ENCODE results near the gene ZC2HC1B. TPM values are rescaled to one million over a fixed set of nuclear protein-coding genes. Genes with fewer than 3 reads are reported as not detected.

Gene ZC2HC1B
- polyA plus RNA-seq, 1 of the 3 experiments (the other 2 are of a cell fraction), result not detected

DNA sequence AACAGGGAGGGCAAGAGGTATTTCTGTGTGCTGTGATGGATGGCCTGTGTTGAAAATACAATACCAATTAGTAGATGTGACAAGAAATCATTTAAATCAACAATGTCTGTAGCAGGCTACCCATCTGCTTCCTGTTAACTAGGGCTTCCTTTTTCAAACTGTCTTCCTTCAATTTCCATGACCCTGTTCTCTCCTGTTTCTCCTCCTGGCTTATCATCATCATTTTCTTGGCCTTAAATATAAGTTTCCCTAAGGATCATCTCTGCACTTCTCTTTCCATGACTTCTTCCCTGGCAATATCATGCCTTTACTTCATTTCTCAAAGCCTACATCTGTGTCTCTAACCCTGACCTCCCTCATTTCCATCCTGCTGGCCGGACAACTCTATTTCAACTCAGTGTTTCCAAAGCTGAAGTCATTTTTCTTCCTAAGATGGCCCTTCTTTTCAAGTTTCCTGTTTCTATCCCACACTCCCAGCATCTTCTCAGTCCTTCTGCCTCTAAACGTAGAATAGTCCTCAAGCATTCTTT lies 18.2 kb downstream of the ZC2HC1B start:
- H3K4me1 ChIP-seq (ENCODE audit: control insufficient read depth in 1 of 2, insufficient read depth in 2 of 2, low read depth in 1 of 2, low read length in 1 of 2), result no peaks in the 10 kb centered on the region
- H3K9me3 ChIP-seq, result no peaks in the 10 kb centered on the region
- no peak overlapping the region for H2AFZ ChIP-seq (ENCODE audit: low read depth)
- H3F3A ChIP-seq (replicated peaks; ENCODE audit: insufficient read depth), result no peaks in the 10 kb centered on the region
- DNase-seq, result no peak
- no peak overlapping the region for H3K4me2 ChIP-seq
- H3K36me3 ChIP-seq (replicated peaks in 1 of 2; ENCODE audit: control insufficient read depth in 1 of 2, insufficient read depth in 2 of 2, low read length in 1 of 2), result no peaks in the 10 kb centered on the region
- no peak for TF ChIP-seq SIN3A (IDR thresholded peaks at IDR 0.05; ENCODE audit: borderline replicate concordance, low read depth, low read length)
- TF ChIP-seq EP300 (IDR thresholded peaks at IDR 0.05; ENCODE audit: borderline replicate concordance in 1 of 2, low read depth in 1 of 2, low read length in 1 of 2), result no peak
- no peak for TF ChIP-seq SMC3 (IDR thresholded peaks at IDR 0.05; ENCODE audit: low read depth, low read length)
- TF ChIP-seq, protein P1, sequence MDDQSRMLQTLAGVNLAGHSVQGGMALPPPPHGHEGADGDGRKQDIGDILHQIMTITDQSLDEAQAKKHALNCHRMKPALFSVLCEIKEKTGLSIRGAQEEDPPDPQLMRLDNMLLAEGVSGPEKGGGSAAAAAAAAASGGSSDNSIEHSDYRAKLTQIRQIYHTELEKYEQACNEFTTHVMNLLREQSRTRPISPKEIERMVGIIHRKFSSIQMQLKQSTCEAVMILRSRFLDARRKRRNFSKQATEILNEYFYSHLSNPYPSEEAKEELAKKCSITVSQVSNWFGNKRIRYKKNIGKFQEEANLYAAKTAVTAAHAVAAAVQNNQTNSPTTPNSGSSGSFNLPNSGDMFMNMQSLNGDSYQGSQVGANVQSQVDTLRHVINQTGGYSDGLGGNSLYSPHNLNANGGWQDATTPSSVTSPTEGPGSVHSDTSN (IDR thresholded peaks at IDR 0.05), result no peak
- TF ChIP-seq, protein P2, sequence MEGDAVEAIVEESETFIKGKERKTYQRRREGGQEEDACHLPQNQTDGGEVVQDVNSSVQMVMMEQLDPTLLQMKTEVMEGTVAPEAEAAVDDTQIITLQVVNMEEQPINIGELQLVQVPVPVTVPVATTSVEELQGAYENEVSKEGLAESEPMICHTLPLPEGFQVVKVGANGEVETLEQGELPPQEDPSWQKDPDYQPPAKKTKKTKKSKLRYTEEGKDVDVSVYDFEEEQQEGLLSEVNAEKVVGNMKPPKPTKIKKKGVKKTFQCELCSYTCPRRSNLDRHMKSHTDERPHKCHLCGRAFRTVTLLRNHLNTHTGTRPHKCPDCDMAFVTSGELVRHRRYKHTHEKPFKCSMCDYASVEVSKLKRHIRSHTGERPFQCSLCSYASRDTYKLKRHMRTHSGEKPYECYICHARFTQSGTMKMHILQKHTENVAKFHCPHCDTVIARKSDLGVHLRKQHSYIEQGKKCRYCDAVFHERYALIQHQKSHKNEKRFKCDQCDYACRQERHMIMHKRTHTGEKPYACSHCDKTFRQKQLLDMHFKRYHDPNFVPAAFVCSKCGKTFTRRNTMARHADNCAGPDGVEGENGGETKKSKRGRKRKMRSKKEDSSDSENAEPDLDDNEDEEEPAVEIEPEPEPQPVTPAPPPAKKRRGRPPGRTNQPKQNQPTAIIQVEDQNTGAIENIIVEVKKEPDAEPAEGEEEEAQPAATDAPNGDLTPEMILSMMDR (IDR thresholded peaks at IDR 0.05), result no peak
- TF ChIP-seq POLR2AphosphoS5 (IDR thresholded peaks at IDR 0.05; ENCODE audit: low read depth, low read length), result no peak
- no peak for TF ChIP-seq NFIC (IDR thresholded peaks at IDR 0.05; ENCODE audit: borderline replicate concordance)
- TF ChIP-seq ZBTB33 (IDR thresholded peaks at IDR 0.05; ENCODE audit: borderline replicate concordance, low read depth), result no peak
- TF ChIP-seq RFX5 (IDR thresholded peaks at IDR 0.05; ENCODE audit: low read length), result no peak
- TF ChIP-seq JUND (IDR thresholded peaks at IDR 0.05), result no peak
- TF ChIP-seq RCOR1 (IDR thresholded peaks at IDR 0.05; ENCODE audit: low read length), result no peak
- no peak for TF ChIP-seq USF2 (IDR thresholded peaks at IDR 0.05; ENCODE audit: borderline replicate concordance, low read depth, low read length)
- TF ChIP-seq MAX (IDR thresholded peaks at IDR 0.05; ENCODE audit: low read depth), result no peak
- no peak for TF ChIP-seq FOXJ3 (CRISPR knock-in tag; IDR thresholded peaks at IDR 0.05)
- TF ChIP-seq TAF1 (IDR thresholded peaks at IDR 0.05; ENCODE audit: borderline replicate concordance, low read depth, low read length), result no peak
- no peak for TF ChIP-seq RAD21 (IDR thresholded peaks at IDR 0.05; ENCODE audit: low read length)
- no peak for TF ChIP-seq TEAD4 (IDR thresholded peaks at IDR 0.05; ENCODE audit: borderline replicate concordance, insufficient read depth)
- no peak for TF ChIP-seq RXRA (IDR thresholded peaks at IDR 0.05; ENCODE audit: borderline replicate concordance, low read depth)
- no peak for TF ChIP-seq MEF2A (IDR thresholded peaks at IDR 0.05; ENCODE audit: borderline replicate concordance, low read depth)
- no peak overlapping the region for H3K4me3 ChIP-seq (ENCODE audit: low read depth in 2 of 2, low read length in 1 of 2)
- H3K9me2 ChIP-seq, result no peaks in the 10 kb centered on the region
- no peak overlapping the region for H3K27ac ChIP-seq (ENCODE audit: low read depth in 2 of 2, low read length in 1 of 2)
- ChIA-PET POLR2A (no interaction called here), CTCF (no interaction called here)
- H4K20me1 ChIP-seq (ENCODE audit: insufficient read depth), result no peaks in the 10 kb centered on the region
- no peaks in the 10 kb centered on the region for H3K79me2 ChIP-seq (ENCODE audit: insufficient read depth)
- WGBS (ENCODE audit: low lambda C conversion rate), result 61% methylated on average over 2 of the region's 2 CpGs
- H3K9ac ChIP-seq, result no peak overlapping the region
- no peaks in the 10 kb centered on the region for H3K27me3 ChIP-seq (ENCODE audit: insufficient read depth)
